ENCODE data around the gene LPP. TPM values are rescaled to one million over a fixed set of nuclear protein-coding genes. Genes with fewer than 3 reads are reported as not detected.

LPP gene
- total RNA-seq, 4 donors from 2014 or later, result 141 to 248 (median 185) TPM

GRCh38 chr3:188649521-188649920, 495.6 kb downstream of the LPP start:
- no peak for TF ChIP-seq CTCF (IDR thresholded peaks at IDR 0.05; ENCODE audit: low read depth)

DNA sequence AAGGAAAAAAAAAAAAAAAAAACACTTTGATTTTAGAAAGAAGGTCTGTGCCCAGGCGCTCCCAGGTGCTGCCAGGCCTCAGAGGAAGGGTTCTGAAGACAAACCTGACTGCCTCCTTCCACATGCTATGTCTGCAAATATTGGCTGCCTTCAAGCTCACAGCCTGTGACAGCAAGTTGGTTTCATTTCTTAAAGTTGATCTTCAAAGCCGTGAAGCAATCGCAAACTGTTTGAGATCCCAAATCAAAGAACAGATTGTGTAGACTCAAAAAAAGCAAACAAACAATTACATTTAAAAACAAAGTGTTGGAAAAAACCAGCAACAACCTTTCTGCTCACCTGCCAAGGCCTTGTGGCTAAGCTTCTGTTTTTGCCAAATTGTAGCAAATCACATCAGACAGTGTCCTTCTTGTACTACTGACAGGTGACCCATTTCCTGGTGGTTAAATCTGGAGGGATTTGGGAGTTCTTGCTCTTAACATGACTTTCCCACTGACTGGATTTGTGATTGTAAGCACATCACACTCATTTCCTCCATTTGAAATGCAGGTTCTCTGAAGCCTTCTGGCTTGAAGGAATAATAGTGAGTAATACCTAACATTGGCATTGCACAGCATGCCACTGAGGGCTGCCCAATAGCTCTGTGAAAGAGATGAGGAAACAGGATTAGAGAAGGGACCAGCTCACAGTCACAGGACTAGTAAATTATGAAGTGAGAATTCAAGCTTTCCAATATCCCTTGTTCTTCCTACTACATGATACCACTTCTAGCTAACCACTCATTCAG, 502.4 kb downstream of the LPP start:
- TF ChIP-seq CTCF (IDR thresholded peaks at IDR 0.05; ENCODE audit: low read depth), result no peak

DNA sequence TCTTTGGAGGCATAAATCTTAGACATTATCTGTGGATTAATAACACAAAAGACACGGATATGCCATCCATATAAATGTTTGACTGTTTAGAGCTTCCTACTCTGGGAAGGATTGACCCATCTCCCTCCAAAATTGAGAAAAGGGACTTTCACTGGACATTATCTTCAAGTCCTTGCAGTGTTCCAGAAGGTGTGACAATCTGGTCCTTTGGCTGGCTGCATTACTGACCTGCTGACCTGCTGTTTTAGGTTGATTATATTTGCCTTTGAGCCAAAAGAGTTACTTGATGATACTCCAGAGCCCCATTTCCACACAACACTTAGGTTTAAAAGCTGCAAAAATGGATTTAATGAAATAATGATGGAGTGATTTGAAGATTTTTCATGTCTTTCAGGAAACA, 504.6 kb downstream of the LPP start:
- no peak for TF ChIP-seq CTCF (IDR thresholded peaks at IDR 0.05; ENCODE audit: low read depth)

- no peak for TF ChIP-seq CTCF (IDR thresholded peaks at IDR 0.05; ENCODE audit: low read depth)
These were observed 505.6 kb downstream of the LPP start for GRCh38 chr3:188659449-188660090.

- TF ChIP-seq CTCF (IDR thresholded peaks at IDR 0.05; ENCODE audit: low read depth), result no peak
These were observed 506.5 kb downstream of the LPP start for GRCh38 chr3:188660415-188660814.

DNA sequence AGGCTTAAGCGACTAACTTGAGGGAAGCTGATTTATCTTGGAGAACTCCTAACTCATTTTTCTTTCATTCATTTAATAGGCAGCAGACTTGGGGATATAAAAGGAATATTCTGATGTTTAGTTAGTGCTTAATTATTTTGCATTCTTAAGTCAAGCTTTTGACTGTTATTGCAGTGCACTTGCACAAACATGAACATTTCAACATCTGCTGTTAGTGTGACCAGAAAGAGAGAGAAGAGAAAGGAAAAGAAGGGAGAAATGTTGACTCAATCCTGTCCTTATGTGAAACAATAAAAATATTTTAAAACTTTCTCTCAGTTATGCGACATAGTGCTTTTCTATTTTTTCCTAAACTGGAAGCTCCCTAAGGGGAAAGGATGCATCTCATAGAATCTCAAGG, 507.8 kb downstream of the LPP start:
- TF ChIP-seq CTCF (IDR thresholded peaks at IDR 0.05; ENCODE audit: low read depth), result no peak

GRCh38 chr3:188662214-188662613, 508.3 kb downstream of the LPP start:
- no peak for TF ChIP-seq CTCF (IDR thresholded peaks at IDR 0.05; ENCODE audit: low read depth)
